ENCODE data around the gene KRTAP10-2.

- TF ChIP-seq POLR2A (IDR thresholded peaks at IDR 0.05; ENCODE audit: low read depth) (no peak), CTCF (IDR thresholded peaks at IDR 0.05) (no peak), EP300 (IDR thresholded peaks at IDR 0.05) (no peak), POLR2AphosphoS5 (IDR thresholded peaks at IDR 0.05) (no peak)
Measured at GRCh38 chr21:44569861-44570517, 18.7 kb upstream of the KRTAP10-2 start.

Measured in esophagus muscularis mucosa (tissue), 4 donors.